Lower leg skin (tissue), 4 donors: Measurements from ENCODE around the gene GARIN6. TPM values are rescaled to one million over a fixed set of nuclear protein-coding genes. Genes with fewer than 3 reads are reported as not detected.

ENCODE experiments used
- DNase-seq, 2 donors: peaks; one replicate each; pipeline ENCODE4 v3.0.0-alpha.2; 2019; ENCODE audit warnings: low spot score in 2 of 2
- H3K4me3 ChIP-seq: fragments of 200-600 bp; sonication (generic); 2 replicates; pipeline ENCODE4 v1.5.1; 2017; ENCODE audit warnings: mild to moderate bottlenecking, low read depth; ENCODE audit not compliant: poor library complexity, severe bottlenecking
- POLR2A ChIP-seq, 2 donors: fragments of 450-650 bp; IDR thresholded peaks; one replicate each; pipeline ENCODE4 v1.6.1; 2016 to 2017; ENCODE audit warnings: antibody characterized with exemption in 2 of 2, mild to moderate bottlenecking in 1 of 2, moderate library complexity in 1 of 2
- WGBS, 2 donors: methylation state at CpG; one replicate each; pipeline ENCODE4 v1.1.5; 2018; 5-methylcytosine and 5-hydroxymethylcytosine counted together
- intact Hi-C: fragments of 100-400 bp; cut with DNase I; formaldehyde crosslinking; loops from one replicate; pipeline ENCODE4 v1.15.0; 2023; ENCODE audit warnings: low total_unique reads
- total RNA-seq, 4 donors: library from RNA; depleted of rRNA; stranded (reverse); fragments of >200 nt; gene quantifications; one replicate each; pipeline ENCODE4 v1.1.0, GENCODE V29; 2016
- TF ChIP-seq, protein P1 (sequence below), 3 donors: fragments of 450-650 bp; IDR thresholded peaks; one replicate each; pipeline ENCODE4 v1.5.1; 2016; ENCODE audit warnings: antibody characterized with exemption in 3 of 3, mild to moderate bottlenecking in 3 of 3, moderate library complexity in 2 of 3

The GARIN6 gene
- total RNA-seq: not detected

DNA sequence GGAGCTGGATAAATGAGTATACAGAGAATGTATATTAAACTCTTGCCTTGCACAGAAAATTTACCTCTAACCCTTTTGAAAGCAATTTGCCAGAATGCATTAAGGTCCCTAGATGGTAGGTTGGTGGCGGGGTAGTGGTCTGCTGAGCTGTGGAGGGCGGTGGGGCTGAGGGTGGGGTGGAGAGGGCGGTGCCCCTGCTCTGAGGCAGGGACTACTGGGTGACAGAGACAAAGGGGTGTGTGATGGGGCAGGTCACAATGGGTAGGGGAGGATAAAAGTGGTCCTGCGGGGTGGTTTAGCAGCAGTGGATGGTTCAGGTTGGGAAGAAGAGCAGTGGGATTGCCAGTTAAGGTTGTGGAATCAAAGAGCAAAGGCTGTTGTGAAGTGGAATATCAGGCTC lies at the start of gene GARIN6:
GARIN6 (plus strand) TSS at position 301 of the 400 bp plus-strand sequence. CDS start 422 bp downstream, outside the sequence.
- no peak for TF ChIP-seq POLR2A (IDR thresholded peaks at IDR 0.05)
- TF ChIP-seq, protein P1, sequence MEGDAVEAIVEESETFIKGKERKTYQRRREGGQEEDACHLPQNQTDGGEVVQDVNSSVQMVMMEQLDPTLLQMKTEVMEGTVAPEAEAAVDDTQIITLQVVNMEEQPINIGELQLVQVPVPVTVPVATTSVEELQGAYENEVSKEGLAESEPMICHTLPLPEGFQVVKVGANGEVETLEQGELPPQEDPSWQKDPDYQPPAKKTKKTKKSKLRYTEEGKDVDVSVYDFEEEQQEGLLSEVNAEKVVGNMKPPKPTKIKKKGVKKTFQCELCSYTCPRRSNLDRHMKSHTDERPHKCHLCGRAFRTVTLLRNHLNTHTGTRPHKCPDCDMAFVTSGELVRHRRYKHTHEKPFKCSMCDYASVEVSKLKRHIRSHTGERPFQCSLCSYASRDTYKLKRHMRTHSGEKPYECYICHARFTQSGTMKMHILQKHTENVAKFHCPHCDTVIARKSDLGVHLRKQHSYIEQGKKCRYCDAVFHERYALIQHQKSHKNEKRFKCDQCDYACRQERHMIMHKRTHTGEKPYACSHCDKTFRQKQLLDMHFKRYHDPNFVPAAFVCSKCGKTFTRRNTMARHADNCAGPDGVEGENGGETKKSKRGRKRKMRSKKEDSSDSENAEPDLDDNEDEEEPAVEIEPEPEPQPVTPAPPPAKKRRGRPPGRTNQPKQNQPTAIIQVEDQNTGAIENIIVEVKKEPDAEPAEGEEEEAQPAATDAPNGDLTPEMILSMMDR (IDR thresholded peaks at IDR 0.05): no peak
- DNase-seq: no peak
- WGBS, 2 donors: 86% methylated on average over 4 of the region's 4 CpGs
- intact Hi-C loops: no loop called here
- no peak within 1 kb of the TSS for H3K4me3 ChIP-seq

DNA sequence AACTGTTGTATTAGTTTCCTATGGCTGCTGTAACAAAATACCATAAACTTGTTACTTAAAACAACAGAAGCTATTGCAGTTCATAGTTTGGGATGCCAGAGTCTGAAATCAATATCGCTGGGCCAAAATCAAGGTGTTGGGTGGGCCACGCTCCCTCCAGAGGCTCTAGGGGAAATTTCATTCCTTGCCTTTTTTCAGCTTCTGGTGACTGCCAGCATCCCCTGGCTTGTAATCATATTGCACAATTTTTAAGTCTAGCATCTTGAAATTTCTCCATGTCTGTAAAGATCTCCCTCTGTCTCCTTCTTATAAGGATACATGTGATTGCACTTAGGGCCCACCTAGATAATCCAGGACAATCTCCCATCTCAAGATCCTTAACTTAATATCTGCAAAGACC lies 48.8 kb upstream of the GARIN6 start:
- WGBS, 2 donors: 96 to 97% methylated on average over 2 of the region's 2 CpGs
- TF ChIP-seq POLR2A (IDR thresholded peaks at IDR 0.05): no peak
- TF ChIP-seq, protein P1 (IDR thresholded peaks at IDR 0.05): no peak
- no peak for DNase-seq
- intact Hi-C loops: no loop called here
- no peak overlapping the region for H3K4me3 ChIP-seq

DNA sequence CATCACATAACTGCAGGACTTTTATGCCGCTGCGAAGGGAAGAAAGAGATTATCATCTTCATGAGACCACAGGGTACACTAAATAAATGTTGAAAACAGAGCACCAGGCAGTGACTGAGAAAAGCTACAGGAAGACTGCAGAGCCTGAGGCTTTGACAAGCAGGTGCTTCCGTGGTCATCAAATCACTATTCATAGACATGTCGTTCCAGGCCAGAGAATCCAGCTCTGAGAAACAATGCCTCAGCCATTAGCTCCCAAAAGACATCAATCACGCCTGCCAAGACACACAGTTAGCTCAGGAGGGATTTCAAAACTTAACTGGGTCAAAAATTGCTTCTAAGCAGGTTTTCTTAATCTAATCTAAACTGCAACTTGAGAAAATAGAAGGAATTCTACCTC lies 47.2 kb upstream of the GARIN6 start:
- H3K4me3 ChIP-seq: no peak overlapping the region
- DNase-seq: no peak
- intact Hi-C loops: no loop called here
- WGBS, 2 donors: 50 to 57% methylated on average over 5 of the region's 5 CpGs
- TF ChIP-seq POLR2A (IDR thresholded peaks at IDR 0.05): no peak
- TF ChIP-seq, protein P1 (IDR thresholded peaks at IDR 0.05): no peak

DNA sequence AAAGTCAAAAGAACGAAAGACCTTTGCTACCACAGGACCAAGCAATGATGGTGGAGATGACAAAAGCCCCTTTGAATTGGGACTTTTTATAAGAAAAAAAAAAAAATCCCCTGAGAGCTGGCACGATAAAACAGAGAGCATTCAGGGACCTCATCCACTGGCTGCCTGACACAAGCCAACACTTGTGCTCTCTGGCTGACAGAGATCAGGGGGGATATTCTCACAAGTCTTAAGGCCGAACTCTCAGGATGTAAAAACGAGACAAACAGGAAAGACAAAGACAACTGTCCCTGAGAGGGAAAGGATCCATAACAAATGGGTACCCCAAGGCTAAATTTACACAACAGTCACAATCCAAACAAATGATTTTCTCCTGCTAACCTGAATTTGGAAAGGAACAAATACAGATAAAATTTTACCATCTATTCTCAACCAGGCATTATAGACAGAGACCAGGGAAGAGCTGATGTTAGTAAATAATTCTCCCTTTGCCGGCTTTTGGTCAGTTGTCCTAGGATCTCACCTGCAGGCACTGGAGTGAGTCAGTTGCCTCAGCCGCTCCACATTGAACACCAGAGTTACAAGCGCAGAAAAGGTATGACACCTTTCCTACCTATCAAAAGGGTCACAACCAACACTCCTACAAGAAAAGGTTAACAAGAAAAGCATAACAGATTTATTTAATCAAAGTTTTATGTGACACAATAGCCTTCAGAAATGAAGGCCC lies 37.9 kb upstream of the GARIN6 start:
- TF ChIP-seq, protein P1 (IDR thresholded peaks at IDR 0.05): no peak
- no peak for TF ChIP-seq POLR2A (IDR thresholded peaks at IDR 0.05)
- 58 to 60% methylated on average over 7 of the region's 7 CpGs for whole genome bisulfite sequencing, 2 donors
- intact Hi-C loops: no loop called here
- no peak for DNase-seq
- no peak overlapping the region for H3K4me3 ChIP-seq

DNA sequence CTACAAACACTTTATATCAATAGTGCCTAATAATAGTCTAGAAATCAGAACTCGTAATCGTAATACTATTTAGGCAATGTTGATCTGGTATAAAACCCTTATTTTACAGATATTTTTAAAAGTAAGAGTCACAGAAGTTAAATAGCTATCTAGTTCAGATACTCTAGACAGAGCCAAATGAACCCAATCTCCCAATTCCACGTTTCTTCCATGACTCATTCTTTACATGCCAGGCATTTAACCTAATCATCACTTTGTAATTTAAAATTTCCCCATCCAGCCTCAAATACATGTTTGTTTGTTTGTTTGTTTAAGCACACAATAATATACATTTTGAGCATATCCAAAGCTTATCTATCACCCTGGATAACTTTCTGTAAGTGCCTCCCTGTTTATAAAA lies 36.4 kb upstream of the GARIN6 start:
- DNase-seq: no peak
- no peak overlapping the region for H3K4me3 ChIP-seq
- 67% methylated on average over 3 of the region's 3 CpGs for WGBS, 2 donors
- intact Hi-C loops: no loop called here
- TF ChIP-seq POLR2A (IDR thresholded peaks at IDR 0.05): no peak
- TF ChIP-seq, protein P1 (IDR thresholded peaks at IDR 0.05): no peak

DNA sequence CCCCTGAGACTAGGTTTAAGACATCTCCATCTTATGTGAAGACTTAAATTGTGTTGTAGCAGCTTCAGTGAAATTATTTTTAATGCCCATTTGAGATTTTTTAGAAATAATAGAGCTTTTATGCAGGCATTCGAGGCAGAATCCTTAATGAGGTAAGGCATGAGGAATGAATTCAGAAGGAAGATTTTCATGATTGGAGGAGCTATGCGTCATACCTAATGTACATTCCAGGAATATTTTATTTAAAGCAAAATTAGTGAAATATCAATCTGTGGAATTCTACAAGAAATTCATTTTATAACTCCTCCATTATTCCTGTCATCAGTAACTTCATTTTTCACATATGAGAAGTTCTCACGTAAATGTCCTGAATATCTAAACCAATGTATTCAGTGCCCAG lies 36.0 kb upstream of the GARIN6 start:
- WGBS, 2 donors: 80 to 83% methylated on average over 3 of the region's 3 CpGs
- DNase-seq: no peak
- TF ChIP-seq, protein P1 (IDR thresholded peaks at IDR 0.05): no peak
- TF ChIP-seq POLR2A (IDR thresholded peaks at IDR 0.05): no peak
- no peak overlapping the region for H3K4me3 ChIP-seq
- intact Hi-C loops: no loop called here
